ENCODE measurements around the gene NFKBIB. TPM values are rescaled to one million over a fixed set of nuclear protein-coding genes. Genes with fewer than 3 reads are reported as not detected.
"Not testable (repeated sequence)": the region's sequence is repeated elsewhere in the genome, so short reads cannot be mapped to it uniquely, and the experiment has no call there.

NFKBIB gene
- total and polyA plus RNA-seq, 9 donors = 3.2 to 21.6 (median 13.2) TPM

DNA sequence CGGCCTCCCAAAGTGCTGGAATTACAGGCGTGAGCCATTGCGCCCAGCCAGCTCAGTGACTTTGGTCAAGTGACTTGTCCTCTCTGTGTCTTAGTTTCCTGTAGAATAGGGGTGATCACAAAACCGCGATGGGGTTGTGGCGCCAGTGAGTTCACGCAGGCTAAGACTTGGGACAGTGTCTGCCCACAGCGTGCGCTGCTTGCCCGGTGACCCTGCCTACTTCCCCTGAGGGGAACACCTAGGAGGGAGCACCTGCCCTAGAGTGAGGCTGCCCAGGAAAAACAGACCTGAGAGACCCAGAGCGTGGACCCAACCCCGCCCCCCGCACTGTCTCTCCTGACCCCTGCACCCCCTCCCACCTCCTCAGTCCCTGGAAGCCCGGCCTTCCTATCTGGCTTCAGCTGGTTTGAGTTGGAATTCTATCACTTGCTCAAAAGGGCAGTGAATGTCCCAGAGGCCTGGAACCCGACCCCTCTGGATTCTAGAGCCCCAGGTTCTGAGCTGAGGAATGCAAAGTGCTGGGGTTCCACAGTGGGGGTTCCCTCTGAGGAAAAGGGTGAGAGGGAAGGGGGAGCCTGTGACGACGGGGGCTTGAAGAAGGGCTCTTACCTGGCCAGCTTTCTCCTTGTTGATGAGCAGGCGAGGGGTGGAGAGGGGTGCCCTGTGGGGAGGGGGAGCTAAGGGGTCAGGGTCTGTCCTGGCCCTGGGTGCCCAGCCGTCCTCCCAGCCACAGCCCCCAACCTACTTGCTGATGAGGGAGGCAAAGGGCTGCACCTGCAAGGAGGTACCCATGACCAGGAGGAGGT lies 19.5 kb upstream of the NFKBIB start:
- Histone ChIP-seq H3K36me3 (no peaks in the 10 kb centered on the region), H3K4me3 (no peak overlapping the region), H3K27ac (no peak overlapping the region), H3K9me3 (no peaks in the 10 kb centered on the region), H3K4me1 (ENCODE audit: insufficient read depth) (no peaks in the 10 kb centered on the region), H3K27me3 (no peaks in the 10 kb centered on the region)
- intact Hi-C loops (cut with DNase I) = no loop called here
- TF ChIP-seq POLR2A (IDR thresholded peaks at IDR 0.05) (no peak), CTCF (IDR thresholded peaks at IDR 0.05) (no peak), EP300 (IDR thresholded peaks at IDR 0.05) (no peak)
- WGBS, 3 donors = 91 to 94% (median 92%) methylated on average over 19 of the region's 19 CpGs
- no peak for DNase-seq

DNA sequence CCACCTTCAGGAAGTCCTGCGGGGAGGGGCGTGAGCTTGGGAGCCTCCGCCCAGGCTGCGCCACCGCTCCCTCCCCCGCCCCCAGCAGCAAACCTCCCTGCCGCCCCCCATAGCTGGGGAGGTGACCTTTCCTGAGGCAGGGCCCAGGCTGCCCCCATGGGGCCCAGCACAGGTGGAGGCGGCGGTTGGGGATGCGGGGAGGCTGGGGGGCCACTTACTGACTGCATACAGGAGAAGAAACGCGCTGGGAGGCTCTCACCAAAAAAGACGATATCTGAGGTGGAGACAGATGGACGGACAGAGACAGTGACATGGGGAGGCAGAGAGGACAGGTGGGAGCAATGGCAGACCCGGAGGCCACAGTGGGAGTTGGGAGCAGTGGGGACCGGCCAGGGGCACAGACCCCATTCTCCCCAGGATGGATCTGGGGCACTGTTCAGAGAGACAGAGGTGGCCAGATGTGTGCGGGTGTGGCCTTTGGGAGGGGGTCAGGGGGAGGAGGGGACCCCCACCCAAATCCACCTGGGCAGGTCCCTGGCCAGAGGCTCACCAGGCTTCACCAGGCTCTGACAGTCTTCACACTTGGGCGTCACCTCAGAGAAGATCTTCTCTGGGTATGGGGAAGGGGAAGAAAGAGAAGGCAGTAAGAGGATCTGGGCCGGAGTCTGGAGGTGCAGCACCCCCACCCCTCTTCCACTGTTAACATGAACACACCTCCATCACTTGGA lies 18.7 kb upstream of the NFKBIB start:
- H3K4me1 ChIP-seq (ENCODE audit: insufficient read depth) = no peaks in the 10 kb centered on the region
- H3K9me3 ChIP-seq = no peaks in the 10 kb centered on the region
- no peaks in the 10 kb centered on the region for H3K36me3 ChIP-seq
- no peak overlapping the region for H3K4me3 ChIP-seq
- H3K27ac ChIP-seq = no peak overlapping the region
- DNase-seq = no peak
- intact Hi-C loops (cut with DNase I) = no loop called here
- TF ChIP-seq EP300 (IDR thresholded peaks at IDR 0.05) = no peak
- WGBS, 3 donors = 90 to 94% (median 92%) methylated on average over 19 of the region's 19 CpGs
- H3K27me3 ChIP-seq = no peaks in the 10 kb centered on the region

DNA sequence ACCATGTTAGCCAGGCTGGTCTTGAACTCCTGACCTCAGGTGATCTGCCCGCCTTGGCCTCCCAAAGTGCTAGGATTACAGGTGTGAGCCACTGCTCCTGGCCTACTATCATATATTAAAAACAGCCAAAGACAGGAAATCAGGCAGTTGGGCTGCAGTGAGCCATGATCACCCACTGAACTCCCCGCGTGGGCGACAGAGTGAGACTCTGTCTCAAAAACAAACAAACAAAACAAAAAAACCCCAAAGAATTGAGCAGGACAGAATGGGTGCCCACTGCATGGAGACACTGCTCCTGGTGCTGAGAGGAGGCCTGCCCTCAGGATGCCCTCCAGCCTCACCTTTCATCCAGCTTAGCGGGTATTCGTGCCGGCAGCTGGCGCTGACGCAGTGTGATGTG lies 16.5 kb upstream of the NFKBIB start:
- Histone ChIP-seq H3K4me3 (no peak overlapping the region), H3K27me3 (no peaks in the 10 kb centered on the region), H3K4me1 (ENCODE audit: insufficient read depth) (no peaks in the 10 kb centered on the region), H3K9me3 (no peaks in the 10 kb centered on the region), H3K27ac (no peak overlapping the region), H3K36me3 (no peaks in the 10 kb centered on the region)
- intact Hi-C loops (cut with DNase I) = no loop called here
- TF ChIP-seq CTCF (IDR thresholded peaks at IDR 0.05) (no peak), POLR2A (IDR thresholded peaks at IDR 0.05) (no peak), EP300 (IDR thresholded peaks at IDR 0.05) (no peak)
- DNase-seq = no peak
- 88 to 94% (median 91%) methylated on average over 9 of the region's 9 CpGs for WGBS, 3 donors

GRCh38 chr19:38884691-38885090 lies 15.1 kb upstream of the NFKBIB start:
- intact Hi-C loops (cut with DNase I); DNase-seq: not testable (repeated sequence)
- WGBS, 3 donors = 95 to 99% (median 97%) methylated on average over 3 of the region's 3 CpGs

DNA sequence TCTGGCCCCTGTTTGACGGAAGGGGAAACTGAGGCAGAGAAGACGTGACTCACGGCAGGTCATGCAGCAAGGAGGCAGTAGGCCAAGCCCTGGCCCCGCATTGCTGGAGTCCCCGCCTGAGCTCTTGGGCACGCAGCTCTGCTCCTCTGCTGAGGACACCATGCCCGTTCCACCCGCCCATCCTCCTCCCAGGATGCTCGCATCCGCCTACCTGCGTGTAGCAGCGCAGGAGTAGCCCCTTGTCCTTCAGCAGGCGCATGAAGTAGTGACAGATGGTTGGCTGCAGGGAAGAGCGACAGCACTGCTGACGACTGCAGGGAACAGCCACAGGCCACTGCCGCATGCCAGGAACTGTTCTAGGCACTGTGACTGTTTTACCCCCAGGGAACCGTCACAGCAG lies 10.9 kb upstream of the NFKBIB start:
- H3K36me3 ChIP-seq = no peaks in the 10 kb centered on the region

More at GRCh38 chr19:38884691-38885090, 15.1 kb upstream of the NFKBIB start:
- H3K4me1 ChIP-seq (ENCODE audit: insufficient read depth); H3K27ac ChIP-seq; H3K36me3 ChIP-seq; H3K4me3 ChIP-seq; H3K27me3 ChIP-seq; H3K9me3 ChIP-seq: not testable (repeated sequence)

More for the DNA sequence above, 10.9 kb upstream of the NFKBIB start:
- WGBS, 3 donors = 93 to 96% (median 94%) methylated on average over 17 of the region's 17 CpGs
- Histone ChIP-seq H3K4me1 (ENCODE audit: insufficient read depth) (peaks cover 2% of the 10 kb centered on the region), H3K9me3 (no peaks in the 10 kb centered on the region), H3K4me3 (no peak overlapping the region), H3K27ac (no peak overlapping the region), H3K27me3 (no peaks in the 10 kb centered on the region)
- TF ChIP-seq EP300 (IDR thresholded peaks at IDR 0.05) (no peak), CTCF (IDR thresholded peaks at IDR 0.05) (no peak), POLR2A (IDR thresholded peaks at IDR 0.05) (no peak)
- no peak for DNase-seq
- intact Hi-C loops (cut with DNase I) = no loop called here

All from ovary (tissue), 9 donors.